NT2/D1 (cell line): ENCODE measurements around the gene PRODH2.

Experiments used
- SUZ12 ChIP-seq: IDR thresholded peaks from 2 replicates; pipeline ENCODE4 v1.6.1; 2011; ENCODE audit not compliant: insufficient read length, insufficient read depth; ENCODE audit errors: extremely low read depth
- ZNF274 ChIP-seq: IDR thresholded peaks from 2 replicates; pipeline ENCODE4 v1.6.1; 2011; ENCODE audit warnings: mild to moderate bottlenecking, low read depth, low read length

DNA sequence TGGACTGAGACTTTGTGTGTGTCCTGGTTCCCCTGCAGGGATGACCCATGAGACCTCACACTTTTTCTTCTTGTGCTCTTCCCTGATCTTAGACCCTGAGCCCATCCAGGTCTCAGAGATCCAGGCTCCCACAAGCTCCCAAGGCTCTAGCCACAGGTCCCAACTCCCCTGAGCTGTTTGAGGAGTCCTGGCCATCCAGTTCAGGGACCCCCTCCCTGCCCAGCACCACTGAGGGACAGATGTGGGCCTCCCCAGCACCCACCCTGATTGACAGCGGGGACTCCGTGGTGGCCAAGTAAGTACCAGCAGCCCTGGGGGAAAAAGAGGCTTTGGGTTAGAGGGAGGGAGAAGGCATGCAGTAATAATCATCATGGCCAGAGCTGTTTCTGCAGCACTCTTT is 52.9 kb downstream of the PRODH2 start:
- TF ChIP-seq ZNF274 (no peak), SUZ12 (no peak)
